Glutamatergic neuron (in vitro differentiated cells): Measurements from ENCODE around the gene CELA3B. TPM values are rescaled to one million over a fixed set of nuclear protein-coding genes. Genes with fewer than 3 reads are reported as not detected.
"Not testable (repeated sequence)": the region's sequence is repeated elsewhere in the genome, so short reads cannot be mapped to it uniquely, and the experiment has no call there.

Experiments
- DNase-seq: peaks from one replicate; pipeline ENCODE4 v3.0.0; 2022
- H3K27ac Mint-ChIP-seq: one replicate; pipeline ENCODE4 v1.8.0; 2020; ENCODE audit warnings: mild to moderate bottlenecking, mixed read lengths, inconsistent platforms; ENCODE audit not compliant: unreplicated experiment
- H3K27me3 Mint-ChIP-seq: one replicate; pipeline ENCODE4 v1.8.0; 2020; ENCODE audit warnings: mild to moderate bottlenecking, moderate library complexity, mixed read lengths, inconsistent platforms; ENCODE audit not compliant: unreplicated experiment
- H3K36me3 Mint-ChIP-seq: one replicate; pipeline ENCODE4 v1.8.0; 2020; ENCODE audit warnings: mild to moderate bottlenecking, mixed read lengths, inconsistent platforms; ENCODE audit not compliant: unreplicated experiment
- H3K4me1 Mint-ChIP-seq: one replicate; pipeline ENCODE4 v1.8.0; 2020; ENCODE audit warnings: mild to moderate bottlenecking, low read depth, mixed read lengths, inconsistent platforms; ENCODE audit not compliant: unreplicated experiment
- H3K4me3 Mint-ChIP-seq: one replicate; pipeline ENCODE4 v1.8.0; 2020; ENCODE audit warnings: mild to moderate bottlenecking, mixed read lengths, inconsistent platforms; ENCODE audit not compliant: unreplicated experiment
- H3K9me3 Mint-ChIP-seq: one replicate; pipeline ENCODE4 v1.8.0; 2020; ENCODE audit warnings: mild to moderate bottlenecking, moderate library complexity, mixed read lengths, inconsistent platforms; ENCODE audit not compliant: unreplicated experiment
- CTCF ChIP-seq: fragments of 200-600 bp; sonication (generic); IDR thresholded peaks from one replicate; pipeline ENCODE4 v1.5.0; 2021; ENCODE audit not compliant: partially characterized antibody, unreplicated experiment
- total RNA-seq: library from RNA; stranded (reverse); fragmentation: NEBNext Ultra II Directional; extraction: Animal tissue kit (Norgen Biotek cat#: 25700); gene quantifications from one replicate; pipeline ENCODE4 v1.2.1, GENCODE V29; 2021; ENCODE audit not compliant: unreplicated experiment

Gene CELA3B
- total RNA-seq, 1 donor from 2014 or later: not detected

- not testable (repeated sequence) for H3K27me3 Mint-ChIP-seq, DNase-seq, H3K4me3 Mint-ChIP-seq, H3K4me1 Mint-ChIP-seq, H3K27ac Mint-ChIP-seq, H3K9me3 Mint-ChIP-seq, H3K36me3 Mint-ChIP-seq
Observed at GRCh38 chr1:22014575-22015206, 37.9 kb downstream of the CELA3B start.

GRCh38 chr1:22018583-22019559, 42.0 kb downstream of the CELA3B start:
- DNase-seq: peak; percentile 36
- Mint-ChIP-seq H3K36me3 (no peaks in the 10 kb centered on the region), H3K4me3 (no peak overlapping the region), H3K9me3 (peaks cover 2% of the 10 kb centered on the region), H3K27ac (no peak overlapping the region), H3K27me3 (peaks cover 4% of the 10 kb centered on the region), H3K4me1 (no peaks in the 10 kb centered on the region)
- TF ChIP-seq CTCF: no peak

GRCh38 chr1:22021061-22021460, 44.2 kb downstream of the CELA3B start:
- Mint-ChIP-seq H3K4me1 (peaks cover 4% of the 10 kb centered on the region), H3K27me3 (peaks cover 5% of the 10 kb centered on the region), H3K27ac (no peak overlapping the region), H3K9me3 (peaks cover 7% of the 10 kb centered on the region), H3K4me3 (no peak overlapping the region), H3K36me3 (no peaks in the 10 kb centered on the region)
- no peak for DNase-seq
- TF ChIP-seq CTCF: no peak

GRCh38 chr1:22024485-22025367, 47.9 kb downstream of the CELA3B start:
- H3K4me1 Mint-ChIP-seq: peaks cover 4% of the 10 kb centered on the region
- no peaks in the 10 kb centered on the region for H3K36me3 Mint-ChIP-seq
- H3K9me3 Mint-ChIP-seq: peaks cover 7% of the 10 kb centered on the region
- H3K27me3 Mint-ChIP-seq: peaks cover 5% of the 10 kb centered on the region
- peak overlapping the region; percentile 96 for H3K27ac Mint-ChIP-seq
- DNase-seq: peak; percentile 69
- TF ChIP-seq CTCF: no peak
- H3K4me3 Mint-ChIP-seq: peak overlapping the region; percentile 94
